HG02981 (cell line): Measurements from ENCODE around the gene LRRN1.
"Not testable (repeated sequence)": the region's sequence is repeated elsewhere in the genome, so short reads cannot be mapped to it uniquely, and the experiment has no call there.

Experiments used
- ATAC-seq: cut with Tn5 transposase; IDR thresholded peaks from one replicate; pipeline ENCODE4 v1.9.1; 2021; ENCODE audit warnings: mild to moderate bottlenecking, moderate library complexity; ENCODE audit not compliant: unreplicated experiment

The LRRN1 gene

DNA sequence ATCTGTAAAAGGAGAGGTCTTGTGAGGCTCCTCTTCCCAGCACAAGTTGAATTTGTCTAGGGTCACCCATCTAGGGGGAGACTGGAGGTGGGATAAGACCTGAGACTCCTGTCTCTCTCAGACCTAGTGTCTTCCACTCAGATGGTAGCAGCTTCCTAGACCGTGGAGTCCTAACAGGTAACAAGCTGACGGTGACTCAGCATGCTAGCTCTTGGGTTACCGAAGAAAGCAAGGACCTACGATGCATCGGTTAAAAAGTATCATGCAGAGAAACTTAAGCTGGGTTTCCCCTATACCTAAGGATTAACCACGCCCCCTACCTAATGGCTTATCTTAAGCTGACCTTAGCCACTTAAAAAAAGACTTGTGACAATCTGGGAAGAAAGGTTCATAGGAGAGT, 7.6 kb downstream of the LRRN1 start:
- no peak for ATAC-seq

- ATAC-seq: no peak
These were observed 13.8 kb downstream of the LRRN1 start for GRCh38 chr3:3813013-3813412.

GRCh38 chr3:3815206-3815605, 16.0 kb downstream of the LRRN1 start:
- ATAC-seq: no peak

DNA sequence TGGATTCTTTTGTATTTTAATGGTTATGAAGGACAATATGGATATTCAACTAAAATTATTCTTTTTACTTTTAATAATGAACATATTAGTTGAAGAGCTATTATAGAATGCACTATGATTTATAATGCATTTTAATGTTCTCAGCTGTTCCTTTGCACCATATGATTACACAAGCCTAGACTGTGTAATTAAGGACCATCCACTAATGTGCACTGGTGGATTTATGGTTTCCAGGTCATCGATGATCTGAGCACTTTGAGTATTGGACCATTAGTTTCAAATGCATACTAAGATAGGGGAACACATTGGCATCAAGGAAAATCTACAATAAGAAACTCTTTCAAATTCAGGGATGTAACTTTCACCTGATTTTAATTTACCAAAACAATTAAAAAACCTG, 16.8 kb downstream of the LRRN1 start:
- ATAC-seq: no peak

DNA sequence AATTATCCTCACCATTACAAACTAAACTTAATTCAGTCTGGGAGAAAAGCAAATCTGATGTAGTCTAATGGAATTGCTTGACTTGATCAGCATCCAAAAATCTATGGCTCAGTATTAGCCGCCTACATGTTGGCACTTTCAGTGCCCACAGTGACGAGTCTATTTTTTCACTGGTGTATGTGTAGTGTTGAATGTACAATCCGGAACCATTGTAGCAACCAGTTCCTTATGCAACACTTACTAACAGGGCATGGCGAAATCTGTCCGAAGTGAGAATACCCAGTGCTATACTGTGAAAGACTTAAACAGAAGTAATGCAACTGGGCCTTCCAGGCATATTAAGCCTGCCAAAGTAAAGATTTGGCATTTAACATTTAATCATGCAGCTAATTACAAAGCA, 18.6 kb downstream of the LRRN1 start:
- ATAC-seq: no peak

DNA sequence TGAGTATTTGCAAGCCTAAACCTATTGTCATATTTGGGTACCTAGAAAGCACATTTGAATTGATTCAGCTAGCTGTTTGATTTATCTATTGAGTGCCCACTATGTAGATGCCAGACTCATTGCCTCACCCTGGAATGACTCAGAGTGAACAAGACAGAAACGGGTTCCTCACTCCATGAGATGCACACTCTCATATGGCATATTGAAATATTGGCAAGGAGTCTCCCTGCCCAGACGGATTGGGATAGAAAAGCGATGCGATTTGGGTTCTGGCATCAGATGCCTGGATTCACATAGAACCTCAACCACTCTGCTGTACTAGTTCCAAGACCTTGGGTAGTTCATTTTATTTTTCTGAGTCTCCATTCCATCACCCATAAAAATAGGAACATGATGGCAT, 22.5 kb downstream of the LRRN1 start:
- no peak for ATAC-seq

DNA sequence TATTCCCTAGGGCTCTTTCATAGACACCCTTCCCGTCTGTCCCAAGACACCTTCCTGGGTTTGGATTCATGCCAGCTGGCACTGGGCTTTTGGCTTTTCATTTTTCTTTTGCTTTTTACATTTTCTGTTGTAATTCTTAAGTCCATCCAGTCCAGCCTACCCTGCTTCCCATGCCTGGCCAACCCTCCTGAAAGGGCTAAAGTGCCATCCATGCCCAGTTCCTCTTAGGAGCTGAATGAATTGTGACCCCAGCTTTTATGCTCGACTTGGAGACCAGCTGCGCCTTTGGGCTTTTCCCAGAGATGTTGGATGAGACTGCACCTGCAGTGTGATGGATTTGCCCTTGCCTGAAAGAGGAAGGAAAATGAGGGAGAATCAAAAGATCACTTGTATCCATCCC, 25.8 kb downstream of the LRRN1 start:
- no peak for ATAC-seq

DNA sequence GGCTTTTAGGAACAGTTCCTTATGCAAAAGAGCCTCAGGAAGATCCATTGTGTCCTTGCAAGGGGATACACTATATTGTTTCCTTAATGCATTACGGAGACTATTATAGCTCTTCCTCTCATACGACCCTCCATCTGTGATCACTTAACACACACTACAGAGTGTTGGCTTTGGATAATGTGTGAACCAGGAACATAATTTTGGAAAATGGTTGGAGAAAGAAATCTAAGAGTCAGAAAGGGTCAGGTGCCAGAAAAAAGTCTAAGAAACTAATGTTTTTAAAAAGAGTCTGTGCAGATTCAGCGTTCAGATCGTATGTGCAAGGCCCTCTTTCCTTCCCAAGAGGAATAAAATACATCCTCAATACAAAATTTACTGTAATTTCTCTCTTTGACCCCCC, 27.3 kb downstream of the LRRN1 start:
- no peak for ATAC-seq

GRCh38 chr3:3827111-3827510, 27.9 kb downstream of the LRRN1 start:
- ATAC-seq: no peak

- ATAC-seq: not testable (repeated sequence)
These were observed 29.2 kb downstream of the LRRN1 start for GRCh38 chr3:3828417-3828816.

DNA sequence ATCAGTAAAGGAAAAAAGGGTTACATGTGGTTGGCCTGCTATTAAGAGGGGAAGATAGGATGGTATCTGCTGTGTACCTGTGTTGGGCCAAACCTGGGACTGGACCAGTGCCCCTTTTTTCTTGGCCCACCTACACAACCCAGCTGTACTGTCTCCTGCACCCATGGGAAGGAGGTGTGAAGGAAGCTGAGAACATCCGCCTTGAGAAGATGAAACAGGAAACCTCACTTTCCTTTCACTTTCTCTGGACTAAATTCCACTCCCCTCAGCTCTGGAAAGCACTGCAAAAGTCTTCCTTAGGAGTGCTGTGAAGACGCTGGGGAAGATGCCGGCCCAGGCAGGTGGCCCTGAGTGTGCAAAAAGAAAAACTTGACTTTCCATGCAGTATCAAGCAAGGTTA, 37.6 kb downstream of the LRRN1 start:
- ATAC-seq: no peak

DNA sequence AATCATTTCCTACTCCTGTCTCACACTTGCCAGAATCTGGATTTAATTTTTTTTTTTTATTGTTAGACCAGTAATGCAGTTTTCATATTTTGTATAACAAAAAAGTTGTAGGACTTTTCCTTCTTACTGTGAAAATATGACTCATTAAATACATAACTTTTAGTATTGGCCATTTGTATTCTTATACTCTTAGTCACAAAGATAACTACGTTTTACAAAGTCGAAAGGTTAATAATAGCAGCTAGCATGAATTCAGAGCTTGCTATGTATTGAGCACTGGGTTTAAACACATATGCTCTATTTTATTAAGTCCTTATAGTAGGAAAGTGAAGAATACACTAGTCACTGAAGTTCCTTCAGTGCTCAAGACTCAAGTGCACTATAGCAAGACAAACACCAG, 43.1 kb downstream of the LRRN1 start:
- ATAC-seq: no peak

DNA sequence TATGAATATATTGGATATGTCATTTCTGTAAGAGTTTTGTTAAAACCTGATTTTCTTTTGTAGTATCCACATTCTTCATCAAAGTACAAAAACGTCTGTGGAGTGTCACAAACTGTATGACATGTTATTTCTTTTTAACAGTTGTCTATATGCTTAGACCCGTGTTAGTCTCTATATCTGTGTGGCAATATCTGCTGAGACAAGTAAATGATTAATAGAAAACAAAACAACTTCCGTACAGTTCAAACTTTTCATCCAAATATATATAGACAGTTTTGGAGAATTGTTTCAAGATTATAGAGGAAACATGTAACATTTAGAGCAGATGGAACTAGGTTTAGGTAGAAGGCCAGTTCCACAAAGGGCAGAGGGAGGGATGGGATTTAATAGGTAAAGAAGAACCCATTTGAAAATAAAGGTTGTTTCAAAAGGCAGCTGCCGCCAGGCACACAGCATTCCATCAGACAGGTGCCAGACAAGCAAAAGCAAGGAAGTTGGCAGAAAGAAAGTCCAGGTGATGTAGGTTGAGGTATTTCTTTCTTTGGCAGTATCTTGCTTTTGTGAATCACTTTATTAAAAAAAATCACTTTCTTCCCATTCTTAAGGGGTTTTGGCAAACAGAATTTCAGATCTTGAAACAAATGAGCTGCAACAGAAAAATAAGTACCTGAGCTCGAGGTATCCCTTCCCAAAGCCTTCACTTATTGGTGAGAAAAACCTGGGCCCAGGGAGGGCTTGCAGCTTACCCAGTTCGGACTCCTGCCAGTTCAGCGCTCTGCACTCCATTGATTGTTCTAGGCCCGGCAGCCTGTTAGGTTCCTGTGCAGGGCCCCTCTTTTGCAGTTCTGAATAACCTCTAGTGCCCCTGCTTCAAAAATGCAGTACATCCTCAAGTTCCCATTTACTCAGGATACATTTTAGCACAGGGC, 49.0 kb downstream of the LRRN1 start:
- ATAC-seq: no peak

DNA sequence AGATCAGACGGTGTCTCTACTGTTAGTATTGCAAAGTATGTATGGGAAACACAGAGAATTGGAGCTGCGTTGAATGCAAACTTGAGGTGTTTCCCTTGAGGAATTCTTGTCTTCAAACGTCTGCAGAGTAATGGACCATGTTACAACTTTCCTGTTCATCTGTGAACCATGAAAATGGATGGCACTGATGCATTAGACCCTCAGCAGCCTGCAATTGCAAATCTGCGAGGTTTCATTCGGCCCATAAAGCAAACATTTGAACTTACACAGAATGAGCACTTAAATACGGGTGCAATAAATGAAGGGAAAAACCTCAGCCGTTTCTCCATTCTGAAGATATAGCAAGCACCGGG, 49.7 kb downstream of the LRRN1 start:
- ATAC-seq: no peak

GRCh38 chr3:3851621-3852323, 52.5 kb downstream of the LRRN1 start:
- ATAC-seq: peak; percentile 90

DNA sequence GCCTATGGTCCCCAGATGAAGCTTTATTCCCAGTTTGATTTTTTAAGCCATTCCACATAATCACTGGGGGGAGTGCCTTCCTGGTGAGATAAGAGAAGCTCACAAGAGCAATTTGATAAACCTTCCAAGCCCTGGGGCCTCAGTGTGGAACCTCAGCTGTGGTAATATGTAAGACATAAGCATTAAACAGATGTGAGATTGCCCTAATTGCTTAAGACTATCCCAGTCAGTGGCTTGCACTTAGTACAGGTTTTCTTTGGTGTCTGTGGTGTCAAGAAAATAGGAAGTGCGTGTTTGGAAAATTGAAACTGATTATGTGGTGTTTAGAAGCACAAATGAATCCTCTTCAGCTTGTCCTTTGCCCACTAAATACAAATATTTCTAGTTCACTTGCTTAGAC, 54.3 kb downstream of the LRRN1 start:
- ATAC-seq: no peak

- no peak for ATAC-seq
These were observed 55.8 kb downstream of the LRRN1 start for GRCh38 chr3:3855056-3855455.

- no peak for ATAC-seq
These were observed 61.0 kb downstream of the LRRN1 start for GRCh38 chr3:3860235-3860634.

- ATAC-seq: no peak
These were observed 63.3 kb downstream of the LRRN1 start for GRCh38 chr3:3862534-3862933.

GRCh38 chr3:3875491-3875890, 76.3 kb downstream of the LRRN1 start:
- ATAC-seq: no peak

GRCh38 chr3:3881050-3881449, 81.8 kb downstream of the LRRN1 start:
- no peak for ATAC-seq

GRCh38 chr3:3887311-3887710, 88.1 kb downstream of the LRRN1 start:
- not testable (repeated sequence) for ATAC-seq
